Measurements from ENCODE around the gene TRIM58. TPM values are rescaled to one million over a fixed set of nuclear protein-coding genes. Genes with fewer than 3 reads are reported as not detected.

Gene TRIM58
- total and polyA plus RNA-seq, 2 of the 4 experiments (the other 2 are of a cell fraction): 0.54 to 0.91 TPM

DNA sequence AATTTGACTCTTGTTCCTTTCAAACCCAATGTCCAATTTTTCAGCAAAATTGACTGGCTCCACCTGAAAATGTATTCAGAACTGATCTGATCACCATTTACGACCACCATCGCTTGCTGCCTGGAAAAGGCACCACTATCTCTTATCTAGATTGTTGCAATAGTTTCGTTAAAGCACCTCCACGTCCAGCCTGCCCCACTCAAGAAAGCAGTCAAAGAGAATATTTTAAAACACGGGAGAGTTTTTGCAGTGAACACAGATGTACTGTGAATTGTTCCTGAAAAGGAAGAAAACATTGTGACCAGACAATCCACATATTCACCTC, 11.3 kb upstream of the TRIM58 start:
- Histone ChIP-seq H3K79me1 (ENCODE audit: low read depth in 1 of 2, low read length in 2 of 2) (no peaks in the 10 kb centered on the region), H2BK120ac (ENCODE audit: low read depth, low read length) (no peak overlapping the region), H3K9ac (ENCODE audit: low read depth, low read length) (no peak overlapping the region), H2BK20ac (ENCODE audit: low read depth, low read length) (no peak overlapping the region), H3K4me1 (ENCODE audit: control insufficient read depth, insufficient read depth, low read length) (no peaks in the 10 kb centered on the region), H3K18ac (ENCODE audit: low read depth, low read length) (no peak overlapping the region), H3K23ac (ENCODE audit: low read depth, low read length) (no peak overlapping the region), H3K56ac (ENCODE audit: extremely low read depth, insufficient read depth, low read length) (no peak overlapping the region), H3K36me3 (ENCODE audit: control insufficient read depth, insufficient read depth, low read length) (no peaks in the 10 kb centered on the region), H3K27me3 (ENCODE audit: control insufficient read depth, insufficient read depth, low read length) (no peaks in the 10 kb centered on the region), H2AFZ (replicated peaks; ENCODE audit: low read length, poor library complexity) (no peak overlapping the region), H2AK9ac (replicated peaks; ENCODE audit: low read depth, low read length, poor library complexity) (no peak overlapping the region), H4K8ac (ENCODE audit: low read depth in 2 of 2, low read length in 2 of 2) (no peak overlapping the region), H4K91ac (ENCODE audit: insufficient read depth, low read depth, low read length) (no peak overlapping the region), H2AK5ac (ENCODE audit: low read depth, low read length) (no peak overlapping the region), H2BK15ac (ENCODE audit: low read depth, low read length) (no peak overlapping the region), H3K4me2 (ENCODE audit: low read depth, low read length) (no peak overlapping the region), H3K9me3 (ENCODE audit: control insufficient read depth, insufficient read depth, low read length) (peaks cover 21% of the 10 kb centered on the region; the same call in 1 of the 2 replicates), H4K20me1 (ENCODE audit: insufficient read depth, low read length) (no peaks in the 10 kb centered on the region), H3K4me3 (ENCODE audit: insufficient read depth, low read depth, low read length) (no peak overlapping the region), H3K27ac (ENCODE audit: insufficient read depth, low read length) (no peak overlapping the region), H2BK5ac (ENCODE audit: low read depth, low read length, poor library complexity, severe bottlenecking) (no peak overlapping the region), H3K14ac (replicated peaks; ENCODE audit: low read depth, low read length) (no peak overlapping the region), H4K5ac (ENCODE audit: low read depth, low read length) (no peak overlapping the region), H3K9me1 (ENCODE audit: insufficient read depth, low read length) (no peaks in the 10 kb centered on the region), H3K4ac (ENCODE audit: low read depth, low read length) (no peak overlapping the region)
- no peak for ATAC-seq (ENCODE audit: low read depth)
- no TSS peak for BruUV-seq (replicated peaks)
- in situ Hi-C loops (cut with MboI; ENCODE audit: low sequenced_read_pairs): no loop called here
- TF ChIP-seq CHD1 (IDR thresholded peaks at IDR 0.05; ENCODE audit: low read depth, low read length): no peak
- TF ChIP-seq, protein P1, sequence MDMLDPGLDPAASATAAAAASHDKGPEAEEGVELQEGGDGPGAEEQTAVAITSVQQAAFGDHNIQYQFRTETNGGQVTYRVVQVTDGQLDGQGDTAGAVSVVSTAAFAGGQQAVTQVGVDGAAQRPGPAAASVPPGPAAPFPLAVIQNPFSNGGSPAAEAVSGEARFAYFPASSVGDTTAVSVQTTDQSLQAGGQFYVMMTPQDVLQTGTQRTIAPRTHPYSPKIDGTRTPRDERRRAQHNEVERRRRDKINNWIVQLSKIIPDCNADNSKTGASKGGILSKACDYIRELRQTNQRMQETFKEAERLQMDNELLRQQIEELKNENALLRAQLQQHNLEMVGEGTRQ (IDR thresholded peaks at IDR 0.05; ENCODE audit: low read depth, low read length): no peak
- no peak for TF ChIP-seq MAZ (IDR thresholded peaks at IDR 0.05; ENCODE audit: borderline replicate concordance, low read depth, low read length)
- TF ChIP-seq POLR2A (IDR thresholded peaks at IDR 0.05; ENCODE audit: low read depth, low read length): no peak
- TF ChIP-seq, protein P2, sequence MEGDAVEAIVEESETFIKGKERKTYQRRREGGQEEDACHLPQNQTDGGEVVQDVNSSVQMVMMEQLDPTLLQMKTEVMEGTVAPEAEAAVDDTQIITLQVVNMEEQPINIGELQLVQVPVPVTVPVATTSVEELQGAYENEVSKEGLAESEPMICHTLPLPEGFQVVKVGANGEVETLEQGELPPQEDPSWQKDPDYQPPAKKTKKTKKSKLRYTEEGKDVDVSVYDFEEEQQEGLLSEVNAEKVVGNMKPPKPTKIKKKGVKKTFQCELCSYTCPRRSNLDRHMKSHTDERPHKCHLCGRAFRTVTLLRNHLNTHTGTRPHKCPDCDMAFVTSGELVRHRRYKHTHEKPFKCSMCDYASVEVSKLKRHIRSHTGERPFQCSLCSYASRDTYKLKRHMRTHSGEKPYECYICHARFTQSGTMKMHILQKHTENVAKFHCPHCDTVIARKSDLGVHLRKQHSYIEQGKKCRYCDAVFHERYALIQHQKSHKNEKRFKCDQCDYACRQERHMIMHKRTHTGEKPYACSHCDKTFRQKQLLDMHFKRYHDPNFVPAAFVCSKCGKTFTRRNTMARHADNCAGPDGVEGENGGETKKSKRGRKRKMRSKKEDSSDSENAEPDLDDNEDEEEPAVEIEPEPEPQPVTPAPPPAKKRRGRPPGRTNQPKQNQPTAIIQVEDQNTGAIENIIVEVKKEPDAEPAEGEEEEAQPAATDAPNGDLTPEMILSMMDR (conservative IDR thresholded peaks at IDR 0.05; ENCODE audit: low read depth, low read length): no peak
- TF ChIP-seq MAFK (IDR thresholded peaks at IDR 0.05; ENCODE audit: low read depth, low read length): no peak
- no peak for TF ChIP-seq SMC3 (IDR thresholded peaks at IDR 0.05; ENCODE audit: low read depth, low read length)
- no peak for TF ChIP-seq CEBPB (IDR thresholded peaks at IDR 0.05; ENCODE audit: low read depth, low read length)
- TF ChIP-seq RCOR1 (IDR thresholded peaks at IDR 0.05; ENCODE audit: insufficient replicate concordance, low read length): no peak
- no peak for TF ChIP-seq BHLHE40 (IDR thresholded peaks at IDR 0.05; ENCODE audit: low read depth, low read length)
- TF ChIP-seq RFX5 (IDR thresholded peaks at IDR 0.05; ENCODE audit: low read depth, low read length): no peak
- POLR2A ChIA-PET (ENCODE audit: unreplicated experiment): no interaction called here
- no CpG with 5 or more reads among the region's 5 CpGs for WGBS, 2 experiments (ENCODE audit: extremely low coverage in 2 of 2, insufficient read length in 1 of 2)
- DNase-seq: no peak
- intact Hi-C loops (cut with micrococcal nuclease): no loop called here
- CTCF ChIA-PET: no interaction called here
- dilution Hi-C loops (cut with HindIII; ENCODE audit: low sequenced_read_pairs, unreplicated experiment): no loop called here

All from IMR-90 (cell line).